Endothelial cell of umbilical vein (primary cell): ENCODE results near the gene ZNF670. TPM values are rescaled to one million over a fixed set of nuclear protein-coding genes. Genes with fewer than 3 reads are reported as not detected.

Source experiments
- BruUV-seq: library from RNA; stranded (reverse); fragments of 400-500 nt; replicated peaks from 2 replicates; lab custom pipeline; 2021; lab: Mats Ljungman, UMichigan
- CTCF ChIA-PET: fragments of 300-600, 350-600 bp; sonication (Branson Sonifier 250); formaldehyde crosslinking; loops from one replicate; lab custom pipeline; 2021; ENCODE audit warnings: antibody characterized with exemption, inconsistent platforms; lab: Charles Lee
- POLR2A ChIA-PET: fragments of 300-600, 350-600 bp; sonication (Branson Sonifier 250); formaldehyde crosslinking; loops from one replicate; lab custom pipeline; 2021; ENCODE audit warnings: antibody characterized with exemption, inconsistent platforms; lab: Charles Lee
- DNase-seq: peaks from one replicate; pipeline ENCODE4 v3.0.0-alpha.2; 2011; ENCODE audit warnings: low read depth, low spot score
- FAIRE-seq: peaks from 2 replicates; lab custom pipeline; 2011; peaks lifted over from hg19 to GRCh38; lab: Jason Lieb, UNC
- H2AFZ ChIP-seq: 2 replicates; pipeline ENCODE4 v1.6.0; 2012; ENCODE audit warnings: low read depth, low read length, control low read depth, inconsistent platforms
- H3K27ac ChIP-seq: 2 replicates; pipeline ENCODE4 v1.5.1; 2011; ENCODE audit warnings: low read depth, mild to moderate bottlenecking, control low read depth, low read length, moderate library complexity; ENCODE audit not compliant: insufficient read depth
- H3K27me3 ChIP-seq, 2 experiments: 2 replicates each; pipeline versions ENCODE4 v1.6.0 to v1.6.1; 2011; ENCODE audit warnings: low read length in 2 of 2, mixed read lengths in 1 of 2; ENCODE audit not compliant: control insufficient read depth in 2 of 2, insufficient read depth in 2 of 2
- H3K36me3 ChIP-seq, 2 experiments: 2 replicates in 1 of 2; 3 replicates in 1 of 2; pipeline ENCODE4 v1.5.1; 2011; ENCODE audit warnings: low read length in 2 of 2, mild to moderate bottlenecking in 1 of 2, moderate library complexity in 1 of 2; ENCODE audit not compliant: control insufficient read depth in 2 of 2, insufficient read depth in 2 of 2; ENCODE audit errors: extremely low read depth in 1 of 2
- H3K4me1 ChIP-seq: 3 replicates; pipeline ENCODE4 v1.5.1; 2011; ENCODE audit warnings: mild to moderate bottlenecking, low read length; ENCODE audit not compliant: control insufficient read depth, insufficient read depth; ENCODE audit errors: extremely low read depth
- H3K4me2 ChIP-seq: 2 replicates; pipeline ENCODE4 v1.6.1; 2011; ENCODE audit warnings: low read length, control low read depth, mixed read lengths; ENCODE audit not compliant: insufficient read depth
- H3K4me3 ChIP-seq, 3 experiments: fragments of 200-600 bp in 1 of 3; sonication (generic), shearing (Covaris generic) in 1 of 3; replicated peaks in 1 of 3; 2 replicates each; pipeline ENCODE4 v1.5.1; 2011 to 2016; ENCODE audit warnings: control low read depth in 3 of 3, low read length in 3 of 3, mild to moderate bottlenecking in 2 of 3, inconsistent platforms in 1 of 3, low read depth in 1 of 3, moderate library complexity in 1 of 3; ENCODE audit not compliant: insufficient read depth in 1 of 3
- H3K79me2 ChIP-seq: 2 replicates; pipeline ENCODE4 v1.6.0; 2012; ENCODE audit warnings: low read length, inconsistent platforms; ENCODE audit not compliant: control insufficient read depth, insufficient read depth
- H3K9ac ChIP-seq: replicated peaks from 2 replicates; pipeline ENCODE3; 2011; ENCODE audit warnings: low read length, control low read depth; ENCODE audit not compliant: insufficient read depth; ENCODE audit errors: extremely low read depth
- H3K9me1 ChIP-seq: replicated peaks from 3 replicates; pipeline ENCODE4 v1.6.0; 2011; ENCODE audit warnings: mild to moderate bottlenecking, low read length; ENCODE audit not compliant: control insufficient read depth, insufficient read depth; ENCODE audit errors: extremely low read depth
- H3K9me3 ChIP-seq: replicated peaks from 2 replicates; pipeline ENCODE4 v1.5.1; 2012; ENCODE audit warnings: low read length, inconsistent platforms; ENCODE audit not compliant: control insufficient read depth, insufficient read depth
- H4K20me1 ChIP-seq: replicated peaks from 2 replicates; pipeline ENCODE3; 2011; ENCODE audit warnings: mild to moderate bottlenecking, low read length; ENCODE audit not compliant: control insufficient read depth, insufficient read depth; ENCODE audit errors: extremely low read depth
- EZH2 ChIP-seq: IDR thresholded peaks from 2 replicates; pipeline ENCODE4 v1.6.1; 2012; ENCODE audit warnings: borderline replicate concordance, low read depth, mild to moderate bottlenecking, moderate library complexity, low read length, inconsistent platforms; ENCODE audit not compliant: severe bottlenecking
- FOS ChIP-seq: IDR thresholded peaks from 2 replicates; pipeline ENCODE4 v1.6.1; 2011; ENCODE audit warnings: mild to moderate bottlenecking, low read length, moderate library complexity, borderline replicate concordance; ENCODE audit not compliant: insufficient read depth
- GATA2 ChIP-seq: IDR thresholded peaks from 2 replicates; pipeline ENCODE4 v1.7.0; 2011; ENCODE audit warnings: low read depth, mild to moderate bottlenecking, moderate library complexity, mixed read lengths, low read length; ENCODE audit not compliant: insufficient read length, insufficient read depth
- JUN ChIP-seq: IDR thresholded peaks from 2 replicates; pipeline ENCODE4 v1.6.1; 2011; ENCODE audit warnings: borderline replicate concordance, low read depth; ENCODE audit not compliant: insufficient read length, insufficient read depth
- MYC ChIP-seq: IDR thresholded peaks from one replicate; pipeline ENCODE4 v1.6.1; 2011; ENCODE audit warnings: mild to moderate bottlenecking, low read depth, low read length
- POLR2A ChIP-seq: IDR thresholded peaks from 2 replicates; pipeline ENCODE4 v1.6.1; 2012; ENCODE audit warnings: low read depth, mild to moderate bottlenecking, control low read depth, low read length
- POLR2AphosphoS5 ChIP-seq: IDR thresholded peaks from 2 replicates; pipeline ENCODE4 v1.6.1; 2012; ENCODE audit warnings: low read depth, mild to moderate bottlenecking, control low read depth, low read length, moderate library complexity; ENCODE audit not compliant: insufficient read depth
- dilution Hi-C: fragments of 300-500 bp; cut with MboI; formaldehyde crosslinking; loops from one replicate; pipeline ENCODE4 v1.15.0; 2019; ENCODE audit warnings: low sequenced_read_pairs; ENCODE audit not compliant: extremely low pct_ligation_motif_present
- intact Hi-C: fragments of 100-400 bp; cut with micrococcal nuclease; formaldehyde crosslinking; loops from one replicate; pipeline ENCODE4 v1.10.0; 2022
- polyA plus RNA-seq, 4 experiments: library from polyadenylated mRNA; depleted of rRNA in 3 of 4; stranded (reverse) in 3 of 4; unstranded in 1 of 4; fragments of >200 nt; gene quantifications; 2 replicates each; pipeline versions ENCODE4 v1.2.1 to v1.2.3, GENCODE V29; 2011 to 2012; ENCODE audit warnings: missing spikeins in 1 of 4
- total RNA-seq: library from RNA; stranded (reverse); gene quantifications from 2 replicates; pipeline ENCODE4 v1.2.3, GENCODE V29; 2021
- TF ChIP-seq, protein P1 (sequence below): IDR thresholded peaks from 2 replicates; pipeline ENCODE4 v1.6.1; 2011; ENCODE audit not compliant: insufficient read depth, insufficient read length
- TF ChIP-seq, protein P2 (sequence below), 2 donors: IDR thresholded peaks; 1 replicate in 1 of 2; 2 replicates in 1 of 2; pipeline ENCODE4 v1.5.1; 2011; ENCODE audit warnings: low read length in 2 of 2, mild to moderate bottlenecking in 2 of 2, moderate library complexity in 2 of 2, control low read depth in 1 of 2, inconsistent platforms in 1 of 2, low read depth in 1 of 2; ENCODE audit not compliant: insufficient read depth in 1 of 2; ENCODE audit errors: extremely low read depth in 1 of 2

Gene ZNF670
- total and polyA plus RNA-seq, 2 donors (not counting 3 experiments of a cell fraction or from before 2014, with no cell fraction given) = 1.3 to 5.2 TPM

DNA sequence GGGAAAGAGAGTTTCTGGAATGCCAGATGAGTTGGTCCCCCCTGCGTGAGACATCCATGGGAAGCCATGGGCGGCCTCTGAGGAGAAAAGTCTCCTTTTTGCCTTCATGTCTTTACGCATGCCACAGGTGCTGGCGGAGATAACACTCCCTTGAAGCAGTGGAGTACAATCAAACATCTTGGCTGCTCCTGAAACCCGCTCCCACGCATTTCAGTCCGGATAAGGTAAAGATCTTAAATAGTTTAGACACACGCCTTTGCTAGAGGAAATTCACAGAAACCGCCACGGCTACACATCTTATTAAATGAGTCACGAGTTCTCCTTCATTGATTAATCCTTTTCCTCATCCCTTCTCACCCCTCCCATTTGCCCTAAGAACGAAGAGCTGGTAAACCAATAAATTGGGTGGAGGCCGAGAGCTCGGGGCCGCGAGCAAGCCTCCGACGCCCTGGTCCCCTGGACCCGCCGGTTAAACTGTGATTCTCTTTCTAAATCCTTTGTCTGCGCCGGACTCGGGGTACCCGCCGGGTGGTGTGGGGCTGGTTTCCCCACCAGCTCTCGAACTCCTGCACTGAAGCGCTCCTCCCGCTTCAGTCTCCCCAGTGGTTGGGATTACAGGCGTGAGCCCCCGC is 32.1 kb upstream of the ZNF670 start:
- FAIRE-seq (no peak), DNase-seq (no peak)
- intact Hi-C loops (no loop called here), dilution Hi-C loops (no loop called here)
- Histone ChIP-seq H3K4me3 (peak overlapping the region in 1 of 3 experiments; percentile 38), H3K27me3 (peaks cover 0 to 8% of the 10 kb centered on the region in 2 experiments), H3K27ac (no peak overlapping the region), H3K9ac (no peak overlapping the region), H3K4me2 (peak overlapping the region; percentile 12), H3K9me1 (no peaks in the 10 kb centered on the region), H3K36me3 (no peaks in the 10 kb centered on the region), H3K9me3 (no peaks in the 10 kb centered on the region), H4K20me1 (no peaks in the 10 kb centered on the region), H3K4me1 (no peaks in the 10 kb centered on the region), H3K79me2 (no peaks in the 10 kb centered on the region), H2AFZ (peak overlapping the region; percentile 74)
- POLR2A ChIA-PET = interaction anchor here (0.5 to 0.6 kb wide), 2 partner anchors 82 to 151 kb away, joined by 4 to 5 read pairs; no protein-coding TSS in a partner anchor
- CTCF ChIA-PET = no interaction called here
- BruUV-seq = no TSS peak
- TF ChIP-seq JUN (no peak), GATA2 (no peak), EZH2 (no peak), POLR2AphosphoS5 (no peak), MYC (no peak), POLR2A (no peak), FOS (no peak)
- TF ChIP-seq, protein P1, sequence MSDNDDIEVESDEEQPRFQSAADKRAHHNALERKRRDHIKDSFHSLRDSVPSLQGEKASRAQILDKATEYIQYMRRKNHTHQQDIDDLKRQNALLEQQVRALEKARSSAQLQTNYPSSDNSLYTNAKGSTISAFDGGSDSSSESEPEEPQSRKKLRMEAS = no peak
- TF ChIP-seq, protein P2, sequence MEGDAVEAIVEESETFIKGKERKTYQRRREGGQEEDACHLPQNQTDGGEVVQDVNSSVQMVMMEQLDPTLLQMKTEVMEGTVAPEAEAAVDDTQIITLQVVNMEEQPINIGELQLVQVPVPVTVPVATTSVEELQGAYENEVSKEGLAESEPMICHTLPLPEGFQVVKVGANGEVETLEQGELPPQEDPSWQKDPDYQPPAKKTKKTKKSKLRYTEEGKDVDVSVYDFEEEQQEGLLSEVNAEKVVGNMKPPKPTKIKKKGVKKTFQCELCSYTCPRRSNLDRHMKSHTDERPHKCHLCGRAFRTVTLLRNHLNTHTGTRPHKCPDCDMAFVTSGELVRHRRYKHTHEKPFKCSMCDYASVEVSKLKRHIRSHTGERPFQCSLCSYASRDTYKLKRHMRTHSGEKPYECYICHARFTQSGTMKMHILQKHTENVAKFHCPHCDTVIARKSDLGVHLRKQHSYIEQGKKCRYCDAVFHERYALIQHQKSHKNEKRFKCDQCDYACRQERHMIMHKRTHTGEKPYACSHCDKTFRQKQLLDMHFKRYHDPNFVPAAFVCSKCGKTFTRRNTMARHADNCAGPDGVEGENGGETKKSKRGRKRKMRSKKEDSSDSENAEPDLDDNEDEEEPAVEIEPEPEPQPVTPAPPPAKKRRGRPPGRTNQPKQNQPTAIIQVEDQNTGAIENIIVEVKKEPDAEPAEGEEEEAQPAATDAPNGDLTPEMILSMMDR (IDR thresholded peaks at IDR 0.05; ENCODE audit: extremely low read depth in 1 of 2, insufficient read depth in 1 of 2, low read depth in 1 of 2, low read length in 2 of 2) = no peak
